ENCODE results near the gene PDF. TPM values are rescaled to one million over a fixed set of nuclear protein-coding genes. Genes with fewer than 3 reads are reported as not detected.
"Not testable (repeated sequence)": the region's sequence is repeated elsewhere in the genome, so short reads cannot be mapped to it uniquely, and the experiment has no call there.

Gene PDF, protein sequence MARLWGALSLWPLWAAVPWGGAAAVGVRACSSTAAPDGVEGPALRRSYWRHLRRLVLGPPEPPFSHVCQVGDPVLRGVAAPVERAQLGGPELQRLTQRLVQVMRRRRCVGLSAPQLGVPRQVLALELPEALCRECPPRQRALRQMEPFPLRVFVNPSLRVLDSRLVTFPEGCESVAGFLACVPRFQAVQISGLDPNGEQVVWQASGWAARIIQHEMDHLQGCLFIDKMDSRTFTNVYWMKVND
- total RNA-seq, result 34.2 and 53.8 TPM in 2 replicates
- 14.9 TPM for polyA plus RNA-seq (2012)

DNA sequence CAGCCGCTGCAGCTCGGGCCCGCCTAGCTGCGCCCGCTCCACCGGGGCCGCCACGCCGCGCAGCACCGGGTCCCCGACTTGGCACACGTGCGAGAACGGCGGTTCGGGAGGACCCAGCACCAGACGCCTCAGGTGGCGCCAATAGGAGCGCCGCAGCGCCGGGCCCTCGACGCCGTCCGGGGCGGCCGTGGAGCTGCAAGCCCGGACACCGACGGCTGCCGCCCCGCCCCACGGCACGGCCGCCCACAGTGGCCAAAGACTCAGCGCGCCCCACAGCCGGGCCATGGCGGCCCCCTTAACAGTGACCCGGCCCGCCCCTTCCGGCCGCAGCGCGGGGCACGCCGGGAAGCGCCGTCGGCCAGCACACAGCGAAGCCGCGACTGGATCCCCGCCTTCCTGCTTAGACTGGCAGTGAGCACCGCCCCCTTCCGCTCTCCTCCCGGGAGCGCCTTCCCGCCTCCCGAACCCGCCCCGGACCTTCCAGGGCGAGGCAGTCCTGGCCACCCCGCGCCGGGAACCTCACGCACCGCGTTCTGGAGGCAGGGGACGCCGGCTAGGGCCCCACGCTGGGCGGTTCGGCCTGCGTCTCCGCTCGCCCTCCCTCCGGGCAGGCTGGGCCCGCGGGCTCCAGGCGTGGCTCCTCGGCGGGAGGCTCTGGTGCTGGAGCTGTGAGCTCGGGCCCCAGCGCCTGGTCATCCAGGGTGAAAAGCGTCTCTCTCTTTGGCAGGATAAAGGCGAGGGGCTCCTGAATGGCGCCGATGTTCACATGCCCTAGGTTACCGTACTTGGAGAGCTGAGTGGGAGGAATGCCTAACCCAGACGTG lies at the start of gene PDF:
Gene PDF (minus strand): TSS at position 303 of the 824 bp plus-strand sequence. CDS start 18 bp downstream, at position 285.
- peak; percentile 95 for DNase-seq (ENCODE audit: low read depth)

DNA sequence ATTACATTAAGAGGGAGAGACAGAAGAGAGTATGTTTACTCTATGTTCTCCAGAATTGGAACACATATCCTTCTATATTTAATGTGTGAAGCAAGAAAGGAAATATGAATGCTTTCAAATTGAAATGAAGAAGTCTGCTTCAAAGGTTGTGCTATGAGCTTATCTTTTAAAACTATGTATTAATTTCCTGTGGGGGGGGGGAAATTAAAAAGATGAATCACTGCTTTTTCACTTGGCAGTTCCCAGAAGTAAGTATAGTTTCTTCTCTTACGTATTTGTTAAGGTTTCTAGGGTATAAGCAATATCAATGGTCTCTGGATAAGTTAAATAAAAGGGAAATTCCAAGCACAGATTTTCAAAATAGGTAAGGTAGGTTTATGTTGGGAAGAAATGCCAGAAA lies 48.4 kb upstream of the PDF start:
- DNase-seq (ENCODE audit: low read depth), result no peak

DNA sequence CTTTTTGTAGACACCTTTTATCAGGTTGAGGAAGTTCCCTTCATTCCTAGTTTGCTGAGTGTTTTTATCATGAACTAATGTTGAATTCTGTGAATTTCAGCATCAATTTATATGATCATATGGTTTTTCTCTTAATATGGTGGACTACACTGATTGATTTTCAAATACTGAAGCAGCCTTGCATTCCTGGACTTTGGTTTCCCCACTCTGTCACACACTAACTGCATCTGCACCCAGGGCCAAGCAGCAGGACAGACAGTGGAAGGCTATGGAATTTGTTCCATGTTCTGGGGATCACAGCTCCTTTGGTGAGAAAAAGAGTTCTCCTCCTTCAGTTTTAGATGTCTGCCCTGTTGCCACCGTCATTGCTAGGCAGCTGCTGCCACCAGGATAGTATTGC lies 47.6 kb upstream of the PDF start:
- DNase-seq (ENCODE audit: low read depth), result no peak

DNA sequence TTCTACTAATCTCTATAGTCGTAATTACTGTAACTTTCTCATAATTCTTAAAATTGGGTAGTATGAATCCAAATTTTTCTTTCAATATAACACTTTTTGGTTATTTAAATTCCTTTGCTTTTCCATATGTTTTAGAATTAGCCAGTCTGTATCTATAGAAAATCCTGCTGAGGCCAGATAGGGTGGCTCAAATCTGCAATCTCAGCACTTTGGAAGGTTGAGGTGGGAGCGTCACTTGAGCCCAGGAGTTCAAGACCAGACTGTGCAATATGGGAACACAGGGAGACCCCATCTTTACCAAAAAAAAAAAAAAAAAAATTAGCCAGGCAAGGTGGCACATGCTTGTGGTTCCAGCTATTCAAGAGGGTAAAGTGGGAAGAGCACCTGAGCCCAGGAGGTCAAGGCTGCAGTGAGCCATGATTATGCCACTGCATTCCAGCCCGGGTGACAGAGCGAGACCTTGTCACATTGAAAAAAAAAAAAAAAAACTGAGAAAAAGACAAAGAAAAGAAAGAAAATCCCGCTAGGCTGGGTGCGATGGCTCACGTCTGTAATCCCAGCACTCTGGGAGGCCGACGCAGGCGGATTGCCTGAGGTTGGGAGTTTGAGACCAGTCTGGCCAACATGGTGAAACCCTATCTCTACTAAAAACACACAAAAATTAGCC lies 46.1 kb upstream of the PDF start:
- no peak for DNase-seq (ENCODE audit: low read depth)

DNA sequence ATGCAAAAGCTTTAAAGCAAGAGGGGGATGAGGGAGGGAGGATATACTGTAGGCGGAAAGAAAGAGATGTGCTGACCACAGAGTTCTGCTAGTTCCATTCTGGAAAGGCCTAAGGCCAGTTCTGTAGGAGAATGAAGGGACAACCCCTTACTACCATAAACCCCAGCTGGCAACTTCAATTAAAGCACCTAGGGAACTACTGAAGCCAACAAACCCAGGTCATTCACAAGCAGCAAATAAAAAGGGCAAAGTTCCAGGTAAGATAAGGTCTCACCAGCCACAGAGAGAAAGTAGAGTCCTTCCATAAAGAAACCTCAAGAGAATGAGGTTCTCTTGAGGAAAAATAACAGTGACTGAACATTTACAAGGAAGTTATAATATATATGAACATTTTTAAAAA lies 42.6 kb upstream of the PDF start:
- DNase-seq (ENCODE audit: low read depth), result no peak

DNA sequence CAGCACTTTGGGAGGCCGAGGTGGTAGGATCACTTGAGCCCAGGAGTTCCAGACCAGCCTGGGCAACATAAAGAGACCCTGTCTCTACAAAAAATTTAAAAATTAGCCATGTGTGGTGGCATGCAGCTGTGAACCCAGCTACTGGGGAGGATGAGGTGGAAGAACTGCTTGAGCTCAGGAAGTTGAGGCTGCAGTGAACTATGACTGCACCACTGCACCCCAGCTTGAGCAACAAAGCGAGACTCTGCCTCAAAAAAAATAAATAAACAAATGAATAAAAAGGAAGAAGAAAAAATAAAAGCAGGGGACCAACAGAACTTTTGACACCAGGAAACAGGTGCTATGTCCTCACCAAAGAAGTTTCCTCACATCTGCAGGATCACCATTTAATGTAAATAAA lies 41.2 kb upstream of the PDF start:
- no peak for DNase-seq (ENCODE audit: low read depth)

DNA sequence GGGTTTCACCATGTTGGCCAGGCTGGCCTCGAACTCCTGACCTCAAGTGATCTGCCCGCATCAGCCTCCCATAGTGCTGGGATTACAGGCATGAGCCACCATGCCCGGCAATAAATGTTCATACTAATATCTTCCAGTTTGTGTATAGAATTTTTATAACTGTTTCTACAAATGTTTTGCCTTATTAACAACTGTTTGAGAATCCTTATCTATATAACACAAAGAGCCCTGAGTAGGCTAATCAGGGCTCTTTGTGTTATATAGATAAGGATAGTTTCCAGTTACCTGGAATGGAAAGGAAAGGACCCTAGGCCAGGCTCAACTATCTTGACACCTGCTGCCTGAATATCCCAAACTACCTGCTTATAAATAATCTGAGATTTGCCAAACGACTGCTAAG lies 38.5 kb upstream of the PDF start:
- no peak for DNase-seq (ENCODE audit: low read depth)

DNA sequence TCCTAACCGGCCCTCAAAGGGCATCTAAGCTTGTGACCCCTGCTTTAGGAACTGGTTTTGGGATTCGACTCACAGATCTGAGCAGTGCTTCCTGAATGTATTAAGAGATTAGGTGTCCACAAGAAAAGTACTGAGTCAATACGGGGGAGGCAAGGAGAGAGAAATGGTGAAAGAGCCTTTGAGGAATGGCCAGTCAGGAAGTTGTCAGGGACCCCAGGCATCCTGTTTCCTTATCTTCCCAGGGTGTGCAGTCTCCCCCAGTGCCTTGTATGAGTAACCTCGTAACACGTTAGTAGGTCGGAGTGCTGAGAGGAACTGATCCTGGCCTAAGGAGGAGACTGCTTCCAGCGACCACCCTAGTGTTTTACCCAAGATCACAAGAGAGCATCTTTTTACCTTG lies 37.6 kb upstream of the PDF start:
- no peak for DNase-seq (ENCODE audit: low read depth)

DNA sequence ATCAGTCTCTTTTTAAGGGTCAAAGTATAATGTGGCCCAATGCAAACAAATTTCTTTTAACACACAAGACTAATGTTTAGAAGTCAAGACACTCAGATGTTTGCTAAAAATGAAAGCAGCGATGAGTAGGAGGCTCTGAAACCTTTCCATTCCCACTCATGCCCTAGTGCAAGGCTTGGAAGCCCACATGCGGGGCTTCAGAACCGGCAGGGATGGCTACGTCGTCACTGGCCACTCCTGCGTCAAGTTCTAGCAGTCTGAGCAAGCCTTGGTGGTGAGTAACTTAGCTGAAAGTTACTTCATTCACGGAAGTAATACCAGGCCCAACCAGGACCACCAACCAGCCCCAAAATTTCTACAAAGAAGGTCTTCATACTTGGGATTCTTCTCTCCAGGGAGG lies 36.0 kb upstream of the PDF start:
- DNase-seq (ENCODE audit: low read depth), result no peak

DNA sequence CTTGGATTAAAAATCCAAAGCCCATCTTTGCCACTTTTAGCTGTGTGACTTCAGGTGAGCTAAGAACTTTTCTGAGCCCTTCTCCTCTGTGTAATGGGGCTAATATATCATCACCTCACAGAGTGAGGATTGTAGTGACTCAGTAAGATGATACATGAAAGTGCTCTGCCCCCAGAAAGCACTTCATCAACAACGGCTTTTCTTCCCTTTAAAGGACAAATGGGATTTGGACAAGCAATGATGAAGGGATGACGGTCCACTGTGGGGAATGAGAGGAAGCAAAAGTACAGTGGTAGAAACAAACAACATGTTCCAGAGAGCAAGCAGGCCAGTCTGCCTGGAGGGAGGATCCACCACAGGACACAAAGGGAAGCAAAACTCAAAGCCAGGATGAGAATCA lies 35.5 kb upstream of the PDF start:
- no peak for DNase-seq (ENCODE audit: low read depth)

DNA sequence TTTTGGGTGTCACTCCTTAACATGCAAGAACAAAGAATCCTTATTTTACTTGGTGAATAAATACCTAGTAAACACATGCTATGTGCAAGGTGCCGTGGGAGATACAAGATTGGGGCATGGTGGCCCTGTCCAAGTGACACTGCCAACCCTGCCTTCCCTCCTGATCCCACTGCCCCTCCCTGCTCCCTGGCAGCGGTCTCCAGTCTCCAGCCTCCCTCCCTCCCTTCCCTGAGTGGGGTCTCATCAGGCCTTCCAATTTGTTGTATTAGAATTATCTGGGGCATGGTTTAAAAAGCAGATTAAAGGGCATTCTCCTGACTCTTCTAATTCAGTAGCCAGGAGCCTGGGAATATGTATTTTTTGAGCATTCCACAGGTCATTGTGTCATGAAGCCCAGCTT lies 33.7 kb upstream of the PDF start:
- no peak for DNase-seq (ENCODE audit: low read depth)

DNA sequence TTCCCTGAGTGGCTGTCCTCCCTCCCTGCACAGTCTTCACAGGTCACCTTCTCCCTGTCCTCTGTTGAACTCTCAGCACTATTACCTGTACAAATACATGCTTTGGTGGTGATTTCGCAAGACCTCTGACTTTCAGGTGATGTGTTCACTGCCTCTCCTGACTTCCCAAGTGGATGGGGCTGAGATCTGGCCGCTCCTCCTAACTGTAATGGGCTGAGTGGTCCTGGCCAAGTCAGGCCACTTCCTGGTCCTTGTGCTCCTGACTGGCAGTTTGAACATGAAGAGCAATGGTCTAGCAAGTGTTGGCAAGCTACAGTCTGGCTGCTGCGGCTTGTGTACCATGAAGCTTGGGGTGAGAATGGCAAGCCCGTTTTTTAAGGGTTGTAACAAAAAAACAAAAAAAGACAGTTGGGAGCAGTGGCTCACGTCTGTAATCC lies 32.9 kb upstream of the PDF start:
- no peak for DNase-seq (ENCODE audit: low read depth)

DNA sequence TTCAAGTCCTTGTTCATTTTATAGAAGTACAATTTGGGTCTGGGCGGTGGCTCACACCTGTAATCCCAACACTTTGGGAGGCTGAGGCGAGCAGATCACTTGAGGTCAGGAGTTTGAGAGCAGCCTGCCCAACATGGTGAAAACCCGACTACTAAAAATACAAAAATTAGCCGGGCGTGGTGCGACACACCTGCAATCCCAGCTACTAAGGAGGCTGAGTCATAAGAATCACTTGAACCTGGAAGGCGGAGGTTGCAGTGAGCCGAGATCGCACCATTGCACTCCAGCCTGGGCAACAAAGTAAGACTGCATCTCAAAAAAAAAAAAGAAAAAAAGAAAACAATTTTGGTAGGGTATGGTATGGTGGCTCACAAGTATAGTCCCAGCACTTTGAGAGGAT lies 29.7 kb upstream of the PDF start:
- DNase-seq (ENCODE audit: low read depth), result not testable (repeated sequence)

DNA sequence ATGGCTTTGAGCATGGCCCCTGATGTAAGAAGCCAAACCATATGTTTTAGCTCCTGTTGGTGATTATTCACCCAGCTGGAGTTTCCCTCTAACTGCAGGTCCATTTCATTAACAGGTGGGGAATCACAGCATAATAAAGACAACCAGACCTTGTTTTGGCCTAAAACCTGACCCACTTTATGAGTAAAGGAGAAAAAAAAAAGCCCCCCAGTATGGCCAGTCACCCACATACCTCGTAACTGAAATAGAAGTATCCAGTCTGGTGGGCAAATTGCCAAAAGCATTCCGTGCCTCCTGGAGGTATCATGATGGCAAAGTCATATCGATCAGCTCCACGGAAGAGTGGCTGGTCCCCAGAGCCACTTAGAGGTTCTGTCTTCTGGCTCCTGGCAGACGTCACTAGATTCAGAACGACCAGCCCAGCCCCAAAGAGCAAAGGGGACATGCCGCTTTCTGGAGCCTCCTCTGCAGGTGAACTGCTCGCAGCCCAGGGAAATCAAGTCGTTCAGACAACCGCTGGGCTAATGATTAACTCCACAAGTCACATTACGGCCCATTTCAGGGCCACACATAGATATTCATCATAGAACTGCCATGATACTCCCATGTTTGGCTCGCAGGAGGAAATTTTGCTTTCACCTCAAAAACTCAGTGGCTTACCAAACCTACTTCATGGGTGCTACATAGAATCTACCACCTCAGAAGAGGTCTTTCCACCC lies 21.1 kb upstream of the PDF start, which contains the start of gene TMED6:
Gene TMED6 (minus strand): TSS at position 478 of the 719 bp plus-strand sequence. CDS start 33 bp downstream, at position 445.
- DNase-seq (ENCODE audit: low read depth), result no peak

DNA sequence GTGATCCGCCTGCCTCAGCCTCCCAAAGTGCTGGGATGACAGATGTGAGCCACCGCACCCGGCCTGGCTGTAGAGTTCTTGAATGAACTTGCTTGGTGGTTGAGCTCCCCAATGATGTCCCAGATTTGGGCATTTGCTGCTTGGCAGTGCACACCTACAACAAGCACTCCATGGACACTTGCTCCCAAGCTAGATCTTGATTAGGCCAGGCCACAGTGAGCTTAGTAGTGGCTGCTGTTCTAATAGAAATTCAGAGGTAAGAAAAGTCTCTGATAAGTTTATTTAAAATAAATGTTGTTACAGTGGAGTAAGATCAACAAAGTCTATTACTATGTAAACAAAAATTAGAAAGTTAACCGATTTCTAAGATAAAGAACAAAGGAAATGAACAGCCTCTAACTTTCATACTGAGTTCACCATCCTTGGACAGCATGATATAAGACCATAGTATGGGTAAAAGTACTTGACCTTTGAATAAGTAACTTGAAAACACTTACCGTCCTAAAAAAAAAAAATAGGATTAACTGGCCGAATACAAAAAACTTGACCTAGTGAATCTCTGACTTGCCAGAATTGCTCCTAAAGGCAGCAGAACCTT lies 20.2 kb upstream of the PDF start:
- DNase-seq (ENCODE audit: low read depth), result no peak

DNA sequence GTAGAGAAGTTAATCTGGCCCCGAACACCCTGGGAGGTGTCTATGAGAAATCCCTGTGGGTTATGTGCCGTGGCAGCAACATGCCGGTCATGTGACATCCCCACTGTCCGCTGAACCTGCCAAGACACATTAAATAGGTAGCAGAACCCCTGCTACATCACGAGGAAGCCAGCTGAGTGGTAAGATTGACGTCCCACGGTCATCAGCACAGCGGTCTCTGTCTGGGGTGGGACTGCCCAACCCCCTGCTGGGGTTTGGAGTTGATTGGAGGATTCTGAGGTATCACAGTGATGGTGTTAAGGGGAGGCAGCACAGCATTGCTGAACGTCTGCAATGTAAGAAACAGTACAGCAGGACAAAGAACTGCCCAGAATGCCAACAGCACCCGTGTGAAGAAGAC lies 19.1 kb upstream of the PDF start:
- DNase-seq (ENCODE audit: low read depth), result no peak

DNA sequence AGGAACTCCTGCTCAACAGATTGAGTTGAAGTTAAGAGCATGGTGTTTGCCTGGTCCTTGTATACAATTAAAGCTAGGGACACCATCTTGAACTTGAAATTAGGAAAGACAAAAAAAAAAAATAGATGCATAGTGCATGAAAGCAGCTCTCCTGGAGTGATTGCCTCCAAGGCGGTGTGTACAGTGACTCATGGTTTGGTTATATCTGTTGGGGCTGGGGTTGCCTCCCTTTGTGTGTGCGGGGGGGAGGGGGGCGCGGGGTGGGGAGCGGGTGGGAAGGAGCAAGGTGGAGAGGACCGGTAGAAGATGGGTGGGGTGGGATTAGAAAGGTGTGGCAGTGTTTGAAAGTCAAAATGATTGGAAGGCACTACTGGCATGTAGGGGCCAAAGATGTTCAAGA lies 17.8 kb upstream of the PDF start:
- DNase-seq (ENCODE audit: low read depth), result no peak

DNA sequence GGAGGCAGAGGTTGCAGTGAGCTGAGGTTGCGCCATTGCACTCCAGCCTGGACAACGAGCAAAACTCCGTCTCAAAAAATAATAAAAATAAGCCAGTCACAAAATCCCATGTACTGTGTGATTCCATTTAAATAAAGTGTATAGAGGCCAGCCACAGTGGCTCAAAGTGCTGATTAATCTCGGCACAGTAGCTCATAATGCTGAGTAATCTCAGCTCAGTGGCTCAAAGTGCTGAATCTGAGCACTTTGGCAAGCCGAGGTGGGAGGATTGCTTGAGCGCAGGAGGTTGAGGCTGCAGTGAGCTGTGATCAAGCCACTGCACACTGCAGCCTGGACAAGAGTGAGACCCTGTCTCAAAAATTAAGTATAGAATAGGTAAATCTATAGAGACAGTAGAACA lies 16.3 kb upstream of the PDF start:
- no peak for DNase-seq (ENCODE audit: low read depth)

DNA sequence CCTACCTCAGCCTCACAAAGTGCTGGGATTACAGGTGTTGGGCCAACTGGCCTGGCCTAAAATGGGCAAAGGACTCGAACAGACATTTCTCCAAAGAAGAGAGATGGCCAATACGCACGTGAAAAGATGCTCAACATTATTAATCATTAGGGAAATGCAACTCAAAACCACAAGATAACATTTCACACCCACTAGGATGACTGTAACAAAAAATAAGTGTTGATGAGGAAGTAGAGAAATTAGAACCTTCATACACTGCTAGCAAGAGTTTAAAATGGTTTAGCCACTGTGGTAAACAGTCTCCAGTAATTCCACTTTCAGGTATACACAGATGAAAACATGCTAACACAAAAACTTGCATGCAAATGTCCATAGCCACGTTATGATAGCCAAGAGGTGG lies 15.5 kb upstream of the PDF start:
- no peak for DNase-seq (ENCODE audit: low read depth)

DNA sequence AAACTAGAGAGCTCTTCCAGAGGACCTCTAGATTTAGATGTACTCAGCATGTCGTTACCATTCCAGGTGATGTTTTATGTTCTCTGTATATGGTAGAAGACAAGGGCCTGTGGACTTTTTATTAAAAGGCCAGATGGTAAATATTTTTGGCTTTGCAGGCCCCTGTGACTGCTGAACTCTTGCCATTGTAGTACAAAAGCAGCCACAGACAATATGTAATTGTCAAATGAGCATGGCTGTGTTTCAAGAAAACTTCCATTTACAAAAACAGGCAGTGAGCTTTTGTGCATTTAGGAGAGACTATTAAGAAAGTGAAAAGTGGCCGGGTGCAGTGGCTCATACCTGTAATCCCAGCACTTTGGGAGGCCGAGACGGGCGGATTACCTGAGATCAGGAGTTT lies 13.8 kb upstream of the PDF start:
- DNase-seq (ENCODE audit: low read depth), result no peak

DNA sequence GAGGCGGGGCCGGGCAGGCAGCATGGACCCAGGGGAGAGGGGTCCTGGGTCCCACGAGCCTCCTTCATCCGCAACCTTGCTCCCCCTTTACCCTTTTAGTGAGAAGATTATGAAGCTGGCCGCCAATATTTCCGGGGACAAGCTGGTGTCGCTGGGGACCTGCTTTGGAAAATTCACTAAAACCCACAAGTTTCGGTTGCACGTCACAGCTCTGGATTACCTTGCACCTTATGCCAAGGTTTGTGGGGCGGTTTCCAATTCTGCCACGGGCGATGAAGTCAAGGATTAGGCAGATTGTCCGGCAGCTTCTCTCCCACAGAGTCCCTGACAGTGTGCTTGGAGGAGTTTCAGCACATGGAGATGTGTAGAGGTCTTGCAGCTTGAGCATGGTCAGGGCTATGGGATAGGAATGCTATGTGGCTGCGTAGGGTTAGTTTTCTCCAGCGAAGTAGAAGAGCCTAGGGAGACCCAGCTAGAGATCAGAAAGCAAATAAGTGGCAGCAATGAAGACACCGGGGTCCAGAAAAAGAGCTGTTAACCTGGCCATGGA lies 9.8 kb upstream of the PDF start:
- peak; percentile 13 for DNase-seq (ENCODE audit: low read depth)

Measured in myocyte (in vitro differentiated cells).